ENCODE data around the gene CLPTM1.

GRCh38 chr19:44990459-44990858 lies 35.3 kb downstream of the CLPTM1 start:
- no peak for TF ChIP-seq POLR2A (IDR thresholded peaks at IDR 0.05)
- no peak for TF ChIP-seq CTCF (IDR thresholded peaks at IDR 0.05)

All from testis (tissue), 2 donors.